ENCODE results near the gene TSPYL2.
A peak's percentile ranks its signal among the peaks of the same experiment; 100 is the strongest.

Gene TSPYL2

GRCh38 chrX:53071604-53072417 is 10.4 kb upstream of the TSPYL2 start:
- DNase-seq (ENCODE audit: low read depth, low spot score), result peak; percentile 52
- in situ Hi-C loops (cut with HindIII; ENCODE audit: low sequenced_read_pairs), result no loop called here

GRCh38 chrX:53072418-53073114 is 9.6 kb upstream of the TSPYL2 start:
- H3K4me3 ChIP-seq (ENCODE audit: low read depth, low read length), result no peak overlapping the region
- no peak for TF ChIP-seq CTCF (IDR thresholded peaks at IDR 0.05; ENCODE audit: low read depth, low read length)
- in situ Hi-C loops (cut with HindIII; ENCODE audit: low sequenced_read_pairs), result no loop called here
- no peak for DNase-seq (ENCODE audit: low read depth, low spot score)

More at GRCh38 chrX:53071604-53072417, 10.4 kb upstream of the TSPYL2 start:
- peak overlapping the region; percentile 14 for H3K4me3 ChIP-seq (ENCODE audit: low read depth, low read length)
- peak; percentile 57 for TF ChIP-seq CTCF (IDR thresholded peaks at IDR 0.05; ENCODE audit: low read depth, low read length)

- no peak for TF ChIP-seq CTCF (IDR thresholded peaks at IDR 0.05; ENCODE audit: low read depth, low read length)
- in situ Hi-C loops (cut with HindIII; ENCODE audit: low sequenced_read_pairs), result no loop called here
- no peak for DNase-seq (ENCODE audit: low read depth, low spot score)
- H3K4me3 ChIP-seq (ENCODE audit: low read depth, low read length), result no peak overlapping the region
Measured at GRCh38 chrX:53073115-53073586, 9.0 kb upstream of the TSPYL2 start.

GRCh38 chrX:53075011-53075410 is 7.2 kb upstream of the TSPYL2 start:
- H3K4me3 ChIP-seq (ENCODE audit: low read depth, low read length), result no peak overlapping the region
- DNase-seq (ENCODE audit: low read depth, low spot score), result no peak
- TF ChIP-seq CTCF (IDR thresholded peaks at IDR 0.05; ENCODE audit: low read depth, low read length), result no peak
- in situ Hi-C loops (cut with HindIII; ENCODE audit: low sequenced_read_pairs), result no loop called here

GRCh38 chrX:53076671-53077070 is 5.5 kb upstream of the TSPYL2 start:
- DNase-seq (ENCODE audit: low read depth, low spot score), result no peak
- no peak for TF ChIP-seq CTCF (IDR thresholded peaks at IDR 0.05; ENCODE audit: low read depth, low read length)
- in situ Hi-C loops (cut with HindIII; ENCODE audit: low sequenced_read_pairs), result no loop called here
- H3K4me3 ChIP-seq (ENCODE audit: low read depth, low read length), result no peak overlapping the region

- in situ Hi-C loops (cut with HindIII; ENCODE audit: low sequenced_read_pairs), result no loop called here
- H3K4me3 ChIP-seq (ENCODE audit: low read depth, low read length), result no peak overlapping the region
- DNase-seq (ENCODE audit: low read depth, low spot score), result no peak
- TF ChIP-seq CTCF (IDR thresholded peaks at IDR 0.05; ENCODE audit: low read depth, low read length), result no peak
Measured at GRCh38 chrX:53077207-53078197, 4.7 kb upstream of the TSPYL2 start.

Measured in astrocyte of the spinal cord (primary cell).